SK-N-MC (cell line): ENCODE measurements around the gene B3GAT2.

Source experiments
- DNase-seq: peaks from one replicate; pipeline ENCODE4 v3.0.0-alpha.2; 2011; ENCODE audit warnings: low read depth, low spot score
- H3K27ac ChIP-seq: fragments of 200-600 bp; sonication (generic); 2 replicates; pipeline ENCODE4 v1.5.1; 2016; ENCODE audit warnings: mixed run types
- H3K36me3 ChIP-seq: fragments of 200-600 bp; sonication (generic); 2 replicates; pipeline ENCODE4 v1.6.1; 2017; ENCODE audit warnings: antibody characterized with exemption, low read length, mixed read lengths; ENCODE audit not compliant: insufficient read depth
- H3K4me3 ChIP-seq: fragments of 200-600 bp; sonication (generic); 2 replicates; pipeline ENCODE4 v1.5.1; 2016
- H3K9ac ChIP-seq: fragments of 200-600 bp; sonication (generic); 2 replicates; pipeline ENCODE4 v1.8.0; 2017; ENCODE audit warnings: mixed run types, mixed read lengths; ENCODE audit not compliant: insufficient read length
- H3K9me3 ChIP-seq: fragments of 200-600 bp; sonication (generic); 2 replicates; pipeline ENCODE4 v1.6.1; 2017; ENCODE audit warnings: low read depth, mild to moderate bottlenecking, antibody characterized with exemption, low read length, moderate library complexity, mixed read lengths
- EZH2 ChIP-seq: fragments of 200-600 bp; sonication (generic); IDR thresholded peaks from one replicate; pipeline ENCODE4 v1.6.1; 2017; ENCODE audit warnings: antibody characterized with exemption
- FOXP2 ChIP-seq: optimal IDR thresholded peaks from 2 replicates; pipeline ENCODE3; 2011; ENCODE audit warnings: mild to moderate bottlenecking, moderate library complexity; ENCODE audit not compliant: insufficient read depth; ENCODE audit errors: extremely low read length, control extremely low read depth
- POLR2AphosphoS5 ChIP-seq: IDR thresholded peaks from 2 replicates; pipeline ENCODE4 v1.6.1; 2012; ENCODE audit warnings: mild to moderate bottlenecking, low read depth, low read length, borderline replicate concordance

B3GAT2 gene

DNA sequence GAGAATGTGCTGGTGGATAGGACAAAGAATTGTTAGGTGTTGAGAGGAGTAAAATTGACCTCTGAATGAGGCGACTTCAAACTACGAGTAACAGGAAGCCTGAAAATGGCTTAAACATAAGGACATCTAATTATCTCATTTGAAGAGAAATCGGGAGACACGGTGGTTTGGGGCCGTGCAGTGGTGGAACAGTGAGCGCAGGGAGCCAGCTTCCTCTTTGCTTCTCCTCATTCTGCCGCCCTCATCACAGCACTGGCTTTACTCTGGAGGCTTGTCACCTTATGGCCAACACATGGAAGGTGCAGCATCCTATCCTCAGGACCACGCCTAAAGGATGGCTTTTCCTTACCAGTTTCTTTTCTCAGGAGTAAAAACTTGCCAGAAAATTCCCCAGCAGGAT lies 114.3 kb downstream of the B3GAT2 start:
- Histone ChIP-seq H3K9ac (no peak overlapping the region), H3K4me3 (no peak overlapping the region), H3K9me3 (no peaks in the 10 kb centered on the region), H3K36me3 (no peaks in the 10 kb centered on the region), H3K27ac (no peak overlapping the region)
- DNase-seq: no peak
- TF ChIP-seq FOXP2 (no peak), EZH2 (no peak), POLR2AphosphoS5 (no peak)

DNA sequence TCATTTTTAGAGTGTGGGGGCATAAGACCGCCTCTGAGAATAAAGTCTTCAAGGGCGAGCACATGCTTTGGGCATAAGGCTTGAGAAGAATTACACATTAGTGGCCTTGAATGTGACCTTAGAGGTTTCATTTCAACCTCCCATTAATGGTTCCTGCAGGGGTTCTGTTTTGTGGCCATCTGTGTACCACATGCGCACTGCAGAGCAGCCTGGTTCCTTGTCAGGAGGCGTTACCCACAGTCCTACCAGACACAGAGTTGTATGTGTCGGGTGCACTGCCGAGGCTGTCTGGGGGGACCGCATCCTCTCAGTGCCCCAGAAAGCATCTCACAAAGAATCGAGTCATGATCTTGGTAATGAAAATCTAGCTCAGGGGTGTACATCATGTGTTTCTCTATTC lies 115.7 kb downstream of the B3GAT2 start:
- H3K9me3 ChIP-seq: no peaks in the 10 kb centered on the region
- TF ChIP-seq POLR2AphosphoS5 (no peak), FOXP2 (no peak), EZH2 (no peak)
- no peak for DNase-seq
- H3K27ac ChIP-seq: no peak overlapping the region
- no peak overlapping the region for H3K9ac ChIP-seq
- H3K36me3 ChIP-seq: no peaks in the 10 kb centered on the region
- H3K4me3 ChIP-seq: no peak overlapping the region

DNA sequence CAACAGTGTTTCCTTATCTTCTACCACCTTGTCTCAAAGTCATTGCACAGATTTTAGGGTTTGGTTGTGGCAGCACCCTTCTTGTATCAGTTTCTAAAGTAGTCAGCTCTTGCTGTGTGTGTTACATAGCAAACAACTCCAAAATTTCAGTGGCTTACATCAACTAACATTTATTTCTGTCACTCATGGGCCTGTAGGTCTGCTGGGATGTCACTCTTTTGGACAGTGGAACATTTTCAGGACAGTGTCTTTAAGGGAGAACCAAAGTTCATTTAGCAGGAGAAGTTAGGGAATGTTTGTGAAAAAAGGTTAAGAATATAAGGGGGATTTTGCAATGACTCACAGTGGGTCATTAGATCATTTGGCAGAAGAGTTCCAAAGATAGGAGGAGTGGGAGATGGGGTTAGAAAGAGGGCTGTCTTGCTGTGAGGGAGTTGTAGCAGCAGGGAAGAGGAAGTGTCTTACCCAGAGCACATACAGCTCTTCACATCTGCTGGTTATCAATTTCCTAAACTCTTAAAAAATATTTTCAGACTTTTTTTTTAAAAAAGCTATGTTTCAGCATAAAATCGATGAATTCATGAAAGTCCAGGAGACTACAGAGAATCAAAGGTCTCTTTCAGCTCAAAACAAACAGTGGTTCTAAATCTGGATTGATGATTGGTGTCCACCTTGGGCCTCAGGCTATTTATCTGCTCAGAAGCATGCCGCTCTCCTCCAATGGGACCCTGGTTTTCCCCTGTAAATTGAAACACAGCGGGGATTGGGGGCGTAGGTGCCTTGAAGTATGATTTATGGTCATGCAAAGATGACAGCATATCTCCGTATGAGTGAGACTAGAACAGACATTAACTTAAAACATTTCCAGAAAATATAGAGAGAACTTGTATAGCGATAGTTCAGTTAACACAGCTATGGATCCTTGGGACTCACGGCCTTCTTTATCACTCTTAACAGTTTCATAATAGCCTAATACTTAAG lies 117.3 kb downstream of the B3GAT2 start:
- DNase-seq: no peak
- Histone ChIP-seq H3K27ac (peak overlapping the region; percentile 14; the same call in 1 of the 2 replicates), H3K4me3 (no peak overlapping the region), H3K36me3 (no peaks in the 10 kb centered on the region), H3K9ac (no peak overlapping the region), H3K9me3 (no peaks in the 10 kb centered on the region)
- no peak for TF ChIP-seq EZH2
- TF ChIP-seq FOXP2: no peak
- no peak for TF ChIP-seq POLR2AphosphoS5

DNA sequence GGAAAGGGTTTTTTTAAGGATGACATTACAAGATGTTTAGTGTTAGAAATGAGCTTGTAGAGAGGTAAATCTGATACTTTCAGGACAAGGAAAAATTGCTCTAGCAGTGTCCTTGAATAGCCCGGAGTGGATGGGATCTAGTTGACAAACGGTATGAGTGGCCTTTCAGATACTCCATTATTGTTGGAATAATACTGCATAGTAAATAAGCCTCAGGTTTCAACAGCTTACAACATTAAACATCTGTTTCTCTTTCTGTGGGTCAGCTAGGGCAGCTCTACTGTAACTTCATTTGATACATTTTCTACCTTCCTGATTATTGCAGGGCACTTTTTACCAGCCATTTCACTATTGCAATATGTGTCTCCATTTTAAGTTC lies 118.0 kb downstream of the B3GAT2 start:
- no peak for TF ChIP-seq EZH2
- TF ChIP-seq FOXP2: no peak
- TF ChIP-seq POLR2AphosphoS5: no peak
- no peak overlapping the region for H3K27ac ChIP-seq
- no peak for DNase-seq
- H3K36me3 ChIP-seq: no peaks in the 10 kb centered on the region
- H3K4me3 ChIP-seq: no peak overlapping the region
- no peaks in the 10 kb centered on the region for H3K9me3 ChIP-seq
- H3K9ac ChIP-seq: no peak overlapping the region

DNA sequence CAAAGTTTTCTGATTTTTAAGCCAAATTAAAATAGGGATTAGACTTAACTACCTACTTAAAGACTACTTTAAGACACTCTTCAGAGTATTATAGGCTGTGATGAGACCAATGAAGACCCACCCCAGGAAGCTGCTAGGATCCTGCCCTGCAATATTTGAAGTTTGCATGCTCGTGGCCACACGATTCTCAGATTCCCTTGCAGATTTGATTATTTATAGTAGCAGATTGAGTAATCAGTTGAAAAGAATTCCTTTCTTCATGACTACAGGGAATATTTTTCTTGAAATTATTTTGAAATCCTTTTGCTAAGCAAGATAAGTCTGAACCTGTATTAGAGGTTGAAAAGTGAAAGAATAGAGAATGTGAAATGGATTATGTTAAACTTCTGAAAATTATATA lies 122.3 kb downstream of the B3GAT2 start:
- Histone ChIP-seq H3K36me3 (no peaks in the 10 kb centered on the region), H3K9ac (no peak overlapping the region), H3K4me3 (no peak overlapping the region), H3K9me3 (no peaks in the 10 kb centered on the region), H3K27ac (no peak overlapping the region)
- TF ChIP-seq POLR2AphosphoS5 (no peak), FOXP2 (no peak), EZH2 (no peak)
- DNase-seq: no peak

DNA sequence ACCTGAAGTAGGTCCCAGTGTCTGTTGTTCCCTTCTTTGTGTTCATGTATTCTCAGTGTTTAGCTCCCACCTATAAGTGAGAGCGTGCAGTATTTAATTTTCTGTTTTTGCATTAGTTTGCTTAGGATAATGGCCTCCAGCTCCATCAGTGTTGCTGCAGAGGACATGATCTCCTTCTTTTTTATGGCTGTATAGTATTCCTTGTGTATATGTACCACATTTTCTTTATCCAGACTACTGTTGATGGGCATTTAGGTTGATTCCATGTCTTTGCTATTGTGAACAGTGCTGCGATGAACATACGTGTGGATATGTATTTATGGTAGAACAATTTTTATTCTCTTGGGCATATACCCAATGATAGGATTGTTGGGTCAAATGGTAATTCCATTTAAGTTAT lies 125.4 kb downstream of the B3GAT2 start:
- Histone ChIP-seq H3K27ac (no peak overlapping the region), H3K36me3 (no peaks in the 10 kb centered on the region), H3K4me3 (no peak overlapping the region), H3K9me3 (no peaks in the 10 kb centered on the region), H3K9ac (no peak overlapping the region)
- TF ChIP-seq POLR2AphosphoS5: no peak
- no peak for TF ChIP-seq EZH2
- TF ChIP-seq FOXP2: no peak
- no peak for DNase-seq

DNA sequence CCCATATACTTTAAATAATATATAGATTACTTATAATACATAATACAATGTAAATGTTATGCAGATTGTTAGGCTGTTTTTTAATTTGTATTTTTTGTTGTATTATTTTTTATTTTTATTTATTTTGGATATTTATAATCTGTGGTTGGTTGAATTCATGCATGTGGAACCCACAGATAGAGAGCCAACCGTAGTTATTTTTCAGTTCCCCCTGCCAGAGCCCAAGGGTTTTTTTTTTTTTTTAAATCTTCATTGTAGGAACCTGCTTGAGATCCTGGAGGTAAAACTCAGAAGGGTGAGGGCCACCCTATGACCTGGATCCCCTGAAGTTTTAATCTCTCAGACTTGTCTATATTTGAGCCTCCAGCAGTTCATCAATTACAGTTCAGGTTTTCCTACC lies 133.2 kb downstream of the B3GAT2 start:
- H3K27ac ChIP-seq: no peak overlapping the region
- DNase-seq: no peak
- H3K36me3 ChIP-seq: no peaks in the 10 kb centered on the region
- H3K9ac ChIP-seq: no peak overlapping the region
- no peaks in the 10 kb centered on the region for H3K9me3 ChIP-seq
- no peak for TF ChIP-seq POLR2AphosphoS5
- TF ChIP-seq FOXP2: no peak
- TF ChIP-seq EZH2: no peak
- no peak overlapping the region for H3K4me3 ChIP-seq

DNA sequence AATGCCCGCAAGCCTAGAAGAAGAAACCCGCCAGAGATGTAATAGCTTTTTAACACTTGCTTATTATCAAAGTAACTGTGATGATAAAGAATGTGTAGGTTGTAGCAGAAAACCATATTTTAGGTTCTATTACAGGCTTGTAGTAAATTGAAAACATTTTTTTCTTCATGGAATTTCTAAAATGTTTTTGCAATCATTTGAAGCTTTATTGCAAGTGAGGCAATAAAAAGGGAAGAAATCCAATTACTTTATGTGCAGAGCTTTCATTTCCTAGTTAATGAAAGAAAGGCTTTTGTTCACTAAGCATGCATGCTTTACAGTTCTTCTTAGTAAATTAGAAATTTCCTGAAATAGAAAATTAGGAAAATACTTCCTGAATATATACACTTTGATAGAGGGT lies 135.1 kb downstream of the B3GAT2 start:
- no peak for DNase-seq
- no peak overlapping the region for H3K27ac ChIP-seq
- H3K9ac ChIP-seq: no peak overlapping the region
- no peaks in the 10 kb centered on the region for H3K9me3 ChIP-seq
- no peaks in the 10 kb centered on the region for H3K36me3 ChIP-seq
- H3K4me3 ChIP-seq: no peak overlapping the region
- no peak for TF ChIP-seq FOXP2
- no peak for TF ChIP-seq POLR2AphosphoS5
- TF ChIP-seq EZH2: no peak
